NCI-H345 treated with DMSO at 0.1 percent for 48 hours (cell line): ENCODE results near the gene LRP3.

Experiments used
- DNase-seq: peaks from one replicate; lab custom pipeline; 2025; ENCODE audit not compliant: unreplicated experiment; lab: John Stamatoyannopoulos, UW

The LRP3 gene

DNA sequence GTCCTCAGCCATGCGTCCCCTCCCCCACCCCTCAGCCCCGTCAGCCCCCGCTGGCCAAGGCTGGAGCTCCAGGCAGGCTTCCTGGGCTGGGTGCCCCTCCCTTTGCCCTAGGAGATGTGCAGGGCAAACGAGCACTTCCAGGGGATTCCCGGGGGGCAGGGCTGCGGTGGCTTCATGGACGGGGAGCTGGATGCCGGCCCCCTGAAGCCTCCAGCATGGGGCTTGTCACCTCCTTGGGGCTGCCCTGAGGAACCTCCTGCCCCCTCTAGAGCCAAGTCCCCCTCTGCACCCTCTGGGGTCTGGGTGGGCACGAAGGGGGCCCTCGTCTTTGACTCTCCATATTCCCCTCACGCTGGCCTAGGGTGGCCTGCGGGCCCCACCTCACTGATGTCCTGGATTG lies 56.9 kb downstream of the LRP3 start:
- DNase-seq, result no peak

DNA sequence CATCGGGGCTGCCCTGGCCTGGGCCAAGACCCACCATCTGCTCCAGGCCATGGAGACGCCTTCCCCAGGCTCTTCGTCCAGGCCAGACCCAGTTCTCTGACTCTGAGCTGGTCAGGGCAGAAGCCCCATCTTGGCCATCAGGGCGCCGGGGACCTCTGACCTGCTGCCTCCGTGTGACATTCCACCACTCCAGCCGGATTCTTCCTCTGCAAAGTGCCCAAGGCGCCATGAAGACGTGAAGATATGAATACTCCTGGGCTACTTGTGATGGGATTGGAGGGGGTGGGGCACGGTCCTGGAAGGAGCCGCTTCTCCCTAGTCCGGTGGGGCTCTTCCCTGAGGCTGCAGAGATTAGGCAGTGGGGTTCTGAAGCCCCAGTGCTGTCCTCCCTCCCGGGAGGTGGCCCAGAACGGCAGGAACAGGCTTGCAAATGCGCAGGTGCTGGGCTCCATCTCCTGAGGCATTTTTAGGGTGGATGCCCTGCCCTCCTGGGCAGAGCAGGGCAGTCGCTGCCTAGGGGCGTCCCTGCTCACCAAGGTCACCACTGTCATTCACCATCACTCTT lies 57.5 kb downstream of the LRP3 start:
- DNase-seq, result no peak

DNA sequence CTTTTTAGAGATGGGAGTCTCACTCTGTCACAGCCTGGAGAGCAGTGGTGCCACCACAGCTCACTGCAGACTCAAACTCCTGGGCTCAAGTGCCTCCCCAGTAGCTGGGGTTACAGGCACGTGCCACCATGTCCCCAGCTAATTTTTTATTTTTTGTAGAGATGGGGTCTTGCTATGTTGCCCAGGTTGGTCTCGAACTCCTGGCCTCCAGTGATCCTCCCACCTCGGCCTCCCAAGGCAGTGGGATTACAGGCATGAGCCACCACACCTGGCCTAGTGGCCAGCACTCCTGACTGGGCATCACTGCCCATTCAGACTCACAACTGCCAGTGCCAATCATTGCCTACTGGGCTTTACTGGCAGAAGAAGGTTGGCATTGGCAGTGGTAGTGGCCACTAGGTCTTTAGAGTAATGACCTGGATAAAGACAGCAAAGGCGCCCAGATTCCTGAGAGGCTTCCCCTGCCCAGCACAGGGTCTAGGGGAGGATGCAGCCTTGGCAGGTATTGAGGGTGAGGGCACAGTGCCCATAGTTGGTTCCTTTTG lies 58.4 kb downstream of the LRP3 start:
- no peak for DNase-seq

DNA sequence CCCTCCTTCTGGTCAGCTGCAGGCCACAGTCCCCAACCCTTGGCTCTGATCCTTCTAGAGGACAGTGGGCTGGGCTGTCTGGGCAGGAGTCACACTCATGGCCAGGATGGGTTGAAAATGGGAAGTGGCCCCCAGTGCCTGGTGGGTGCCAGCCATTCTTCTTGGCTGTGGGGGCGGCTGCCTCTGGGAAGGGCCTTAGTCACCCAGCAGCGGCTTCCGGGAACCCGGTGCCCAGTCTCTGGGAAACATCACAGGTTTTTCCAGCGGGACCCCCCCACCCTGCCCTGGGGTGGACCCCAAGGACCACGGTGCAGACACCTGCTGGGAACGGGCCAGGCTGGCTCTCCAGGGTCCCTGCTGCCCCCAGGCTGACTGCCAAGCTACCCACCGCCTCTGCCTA lies 58.8 kb downstream of the LRP3 start:
- DNase-seq, result no peak

DNA sequence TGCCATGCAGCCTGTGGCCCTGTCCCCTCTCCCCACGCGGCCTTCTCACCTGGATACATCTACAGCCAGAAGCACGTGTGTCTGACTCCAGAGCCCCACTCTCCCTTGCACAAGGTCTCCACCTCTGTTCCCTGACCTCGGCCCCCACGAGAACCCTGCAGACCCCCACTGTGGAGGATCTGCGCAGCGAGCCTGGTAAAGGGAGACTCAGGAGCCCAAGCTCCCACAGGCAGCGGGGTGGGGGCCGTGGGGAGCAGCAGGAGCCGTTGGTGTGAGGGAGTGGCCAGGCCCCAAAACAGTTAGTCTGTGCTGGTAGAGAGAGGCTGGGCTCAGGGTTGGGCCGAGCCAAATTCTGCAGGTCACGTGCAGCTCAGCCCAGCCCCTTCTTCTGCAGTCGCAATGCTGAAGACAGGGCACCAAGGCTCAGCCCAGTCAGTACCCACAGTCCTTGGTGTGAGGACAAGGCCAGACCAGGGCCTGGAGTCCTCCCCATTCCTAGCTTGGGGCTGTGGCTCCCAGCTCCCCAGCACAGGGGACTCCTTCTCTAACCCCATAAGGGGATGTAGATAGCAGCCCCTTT lies 60.2 kb downstream of the LRP3 start:
- no peak for DNase-seq

DNA sequence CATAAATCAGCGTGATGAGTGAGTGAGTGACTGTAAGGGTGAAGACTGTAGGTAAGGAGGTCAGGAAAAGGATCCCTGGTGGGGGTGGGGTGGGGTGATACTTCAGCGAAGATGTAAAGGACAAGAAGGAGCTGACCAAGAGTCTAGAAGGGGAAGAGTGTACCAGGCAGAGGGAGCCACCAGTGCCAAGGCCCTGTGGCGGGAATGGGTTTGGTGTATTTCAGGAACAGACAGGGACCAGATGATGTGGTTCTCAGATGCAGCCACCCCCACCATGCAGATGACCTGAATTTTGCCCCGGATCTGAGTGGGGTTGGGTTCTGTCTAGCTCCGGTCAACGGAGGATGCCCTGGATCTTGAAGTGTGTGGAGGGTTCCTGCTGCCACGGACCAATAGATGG lies 61.7 kb downstream of the LRP3 start:
- DNase-seq, result no peak

DNA sequence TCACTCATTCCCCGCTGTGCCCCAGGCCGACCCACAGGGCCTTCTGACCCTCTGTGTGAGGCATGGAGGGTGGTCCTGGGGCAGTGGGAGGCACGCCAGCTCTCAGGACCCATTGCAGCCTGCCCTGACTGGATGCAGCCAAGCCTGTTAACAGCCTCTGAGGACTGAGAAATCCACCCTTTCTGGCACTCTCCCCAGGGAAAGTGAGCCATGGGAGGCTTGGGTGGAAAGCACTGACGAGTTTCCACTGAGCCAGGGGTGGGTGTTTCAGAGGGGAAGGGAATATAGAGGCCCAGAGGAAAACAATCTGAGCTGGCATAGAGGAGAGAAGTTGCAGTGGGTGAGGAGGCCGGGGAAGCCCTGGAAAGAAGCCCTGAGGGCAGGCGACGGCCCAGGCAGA lies 62.1 kb downstream of the LRP3 start:
- DNase-seq, result no peak

DNA sequence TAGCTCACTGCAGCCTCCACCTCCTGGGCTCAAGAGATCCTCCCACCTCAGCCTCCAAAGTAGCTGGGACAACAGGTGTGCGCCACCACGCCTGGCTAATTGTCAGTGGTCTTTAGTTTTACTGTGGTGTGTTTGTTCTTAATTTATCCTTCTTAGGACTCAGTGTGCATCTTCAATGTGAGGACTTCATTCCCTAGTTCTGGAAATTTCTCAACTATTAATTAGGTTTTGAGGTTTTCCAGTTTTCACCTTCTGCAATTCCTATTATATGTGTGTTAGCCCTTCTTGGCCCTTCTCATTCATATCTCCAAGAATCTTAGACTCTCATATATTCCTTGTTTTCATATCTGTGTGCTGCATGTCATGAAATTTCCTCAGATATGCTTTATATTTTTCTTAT lies 63.7 kb downstream of the LRP3 start:
- no peak for DNase-seq
